KMS-11 (cell line): ENCODE results near the gene ZNF138.

Experiments used
- H2AFZ ChIP-seq: fragments of 200-600 bp; sonication (generic); 2 replicates; pipeline ENCODE4 v1.6.1; 2016; ENCODE audit warnings: antibody characterized with exemption, mixed run types, low read depth
- H3K27ac ChIP-seq: fragments of 200-600 bp; sonication (generic); 2 replicates; pipeline ENCODE4 v1.6.1; 2016; ENCODE audit warnings: mild to moderate bottlenecking, mixed run types
- H3K27me3 ChIP-seq: fragments of 200-600 bp; sonication (generic); 2 replicates; pipeline ENCODE4 v1.6.1; 2017; ENCODE audit warnings: mild to moderate bottlenecking, low read depth, mixed run types, moderate library complexity; ENCODE audit not compliant: insufficient read depth
- H3K36me3 ChIP-seq: fragments of 200-600 bp; sonication (generic); 2 replicates; pipeline ENCODE4 v1.6.1; 2017; ENCODE audit warnings: mild to moderate bottlenecking, mixed run types; ENCODE audit not compliant: insufficient read depth
- H3K4me1 ChIP-seq: fragments of 200-600 bp; sonication (generic); 2 replicates; pipeline ENCODE4 v1.6.1; 2016; ENCODE audit warnings: mild to moderate bottlenecking, low read depth, mixed run types; ENCODE audit not compliant: poor library complexity, severe bottlenecking
- H3K4me2 ChIP-seq: fragments of 200-600 bp; sonication (generic); 2 replicates; pipeline ENCODE4 v1.7.0; 2016; ENCODE audit warnings: mild to moderate bottlenecking, mixed run types
- H3K4me3 ChIP-seq: fragments of 200-600 bp; sonication (generic); IDR thresholded peaks from 2 replicates; pipeline ENCODE4 v1.6.1; 2017; ENCODE audit warnings: low read depth, low read length, mixed read lengths; ENCODE audit not compliant: insufficient read depth
- H3K79me2 ChIP-seq: fragments of 200-600 bp; sonication (generic); 2 replicates; pipeline ENCODE4 v1.6.1; 2016; ENCODE audit warnings: low read depth, mixed run types; ENCODE audit not compliant: insufficient read depth
- H3K9ac ChIP-seq: fragments of 200-600 bp; sonication (generic); 2 replicates; pipeline ENCODE4 v1.6.1; 2016; ENCODE audit warnings: mild to moderate bottlenecking, mixed run types
- H4K20me1 ChIP-seq: fragments of 200-600 bp; sonication (generic); 2 replicates; pipeline ENCODE4 v1.6.1; 2016; ENCODE audit warnings: mild to moderate bottlenecking, mixed run types; ENCODE audit not compliant: insufficient read depth
- TF ChIP-seq, protein P1 (sequence below): fragments of 200-600 bp; sonication (generic); conservative IDR thresholded peaks from 2 replicates; pipeline ENCODE4 v1.6.1; 2017; ENCODE audit warnings: low read depth, mild to moderate bottlenecking, antibody characterized with exemption, low read length, moderate library complexity, mixed read lengths

Gene ZNF138

DNA sequence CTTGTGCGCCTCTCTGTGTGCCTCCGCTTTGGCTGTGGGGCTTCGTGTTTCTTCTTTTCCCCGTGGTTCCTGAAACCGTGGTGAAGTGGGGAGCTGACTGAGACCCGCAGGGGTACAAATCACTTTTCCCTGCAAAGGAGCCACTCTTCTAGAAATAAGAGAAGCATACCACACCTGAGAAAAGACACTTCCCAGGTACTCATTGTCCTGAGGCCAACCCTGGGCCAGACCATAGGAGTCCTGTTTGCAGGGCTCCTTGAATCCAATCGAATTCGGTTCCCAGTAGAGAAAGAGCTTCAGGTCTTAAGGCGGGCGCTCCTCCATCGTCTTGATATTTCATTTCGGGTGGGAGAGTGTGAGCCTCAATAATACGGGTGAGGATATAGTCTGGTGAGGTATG, 76.4 kb downstream of the ZNF138 start:
- TF ChIP-seq, protein P1, sequence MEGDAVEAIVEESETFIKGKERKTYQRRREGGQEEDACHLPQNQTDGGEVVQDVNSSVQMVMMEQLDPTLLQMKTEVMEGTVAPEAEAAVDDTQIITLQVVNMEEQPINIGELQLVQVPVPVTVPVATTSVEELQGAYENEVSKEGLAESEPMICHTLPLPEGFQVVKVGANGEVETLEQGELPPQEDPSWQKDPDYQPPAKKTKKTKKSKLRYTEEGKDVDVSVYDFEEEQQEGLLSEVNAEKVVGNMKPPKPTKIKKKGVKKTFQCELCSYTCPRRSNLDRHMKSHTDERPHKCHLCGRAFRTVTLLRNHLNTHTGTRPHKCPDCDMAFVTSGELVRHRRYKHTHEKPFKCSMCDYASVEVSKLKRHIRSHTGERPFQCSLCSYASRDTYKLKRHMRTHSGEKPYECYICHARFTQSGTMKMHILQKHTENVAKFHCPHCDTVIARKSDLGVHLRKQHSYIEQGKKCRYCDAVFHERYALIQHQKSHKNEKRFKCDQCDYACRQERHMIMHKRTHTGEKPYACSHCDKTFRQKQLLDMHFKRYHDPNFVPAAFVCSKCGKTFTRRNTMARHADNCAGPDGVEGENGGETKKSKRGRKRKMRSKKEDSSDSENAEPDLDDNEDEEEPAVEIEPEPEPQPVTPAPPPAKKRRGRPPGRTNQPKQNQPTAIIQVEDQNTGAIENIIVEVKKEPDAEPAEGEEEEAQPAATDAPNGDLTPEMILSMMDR = no peak
- no peak overlapping the region for H3K4me2 ChIP-seq
- no peaks in the 10 kb centered on the region for H3K4me1 ChIP-seq

GRCh38 chr7:64871761-64872160, 77.5 kb downstream of the ZNF138 start:
- Histone ChIP-seq H3K4me3 (no peak overlapping the region), H3K9ac (no peak overlapping the region)
- TF ChIP-seq, protein P1 = no peak

More for the DNA sequence above, 76.4 kb downstream of the ZNF138 start:
- Histone ChIP-seq H2AFZ (no peak overlapping the region), H3K9ac (no peak overlapping the region), H3K27ac (no peak overlapping the region), H3K79me2 (no peaks in the 10 kb centered on the region), H3K36me3 (no peaks in the 10 kb centered on the region), H3K4me3 (no peak overlapping the region), H4K20me1 (no peaks in the 10 kb centered on the region), H3K27me3 (no peaks in the 10 kb centered on the region)

DNA sequence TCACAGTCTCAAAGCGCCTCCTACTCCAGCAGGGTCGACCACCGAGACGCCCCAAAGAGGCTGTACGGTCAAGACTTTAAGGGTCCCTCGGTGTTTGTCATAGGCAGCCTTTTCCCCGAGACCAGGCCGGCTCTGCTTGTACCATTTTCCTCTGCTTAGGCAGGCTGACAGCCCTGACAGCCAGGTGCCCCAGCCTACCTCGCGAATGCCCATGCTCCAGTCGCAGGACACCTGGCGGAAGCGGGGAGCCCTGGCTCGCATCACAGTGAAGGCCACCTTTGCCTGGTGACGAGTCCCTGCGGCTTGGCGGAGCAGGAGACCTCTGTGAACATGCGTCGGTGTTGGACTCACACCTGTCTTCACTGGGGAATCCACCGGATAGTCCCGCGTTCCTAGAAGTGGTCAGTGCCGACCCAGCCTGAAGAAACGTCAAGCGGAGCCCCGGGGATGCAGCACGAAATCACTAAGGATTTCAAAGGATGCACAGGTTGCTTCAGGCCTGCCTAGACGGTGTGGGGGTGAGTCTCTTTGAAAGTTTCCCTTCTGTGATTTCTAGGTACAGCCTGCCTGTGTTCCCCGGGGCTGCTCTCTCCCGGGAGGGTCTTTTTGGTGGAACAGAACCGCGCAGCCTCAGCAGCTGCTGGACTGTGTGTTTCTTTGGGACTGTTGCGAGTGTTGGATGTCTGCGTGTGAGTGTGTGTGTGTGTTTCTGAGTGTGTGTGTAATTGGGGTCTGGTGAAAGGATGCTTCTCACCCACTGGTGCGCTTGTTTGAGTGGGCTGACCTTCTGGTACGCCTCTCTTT, 78.3 kb downstream of the ZNF138 start:
- H3K9ac ChIP-seq = no peak overlapping the region
- no peaks in the 10 kb centered on the region for H3K79me2 ChIP-seq
- H4K20me1 ChIP-seq = no peaks in the 10 kb centered on the region
- TF ChIP-seq, protein P1 = no peak
- no peak overlapping the region for H3K27ac ChIP-seq
- no peak overlapping the region for H2AFZ ChIP-seq
- no peak overlapping the region for H3K4me2 ChIP-seq
- H3K27me3 ChIP-seq = no peaks in the 10 kb centered on the region
- no peak overlapping the region for H3K4me3 ChIP-seq
- H3K4me1 ChIP-seq = no peaks in the 10 kb centered on the region
- H3K36me3 ChIP-seq = no peaks in the 10 kb centered on the region

More at GRCh38 chr7:64871761-64872160, 77.5 kb downstream of the ZNF138 start:
- H3K27me3 ChIP-seq = no peaks in the 10 kb centered on the region
- H3K79me2 ChIP-seq = no peaks in the 10 kb centered on the region
- H3K4me2 ChIP-seq = no peak overlapping the region
- no peak overlapping the region for H3K27ac ChIP-seq
- H2AFZ ChIP-seq = no peak overlapping the region
- no peaks in the 10 kb centered on the region for H3K4me1 ChIP-seq
- H4K20me1 ChIP-seq = no peaks in the 10 kb centered on the region
- no peaks in the 10 kb centered on the region for H3K36me3 ChIP-seq

- Histone ChIP-seq H4K20me1 (no peaks in the 10 kb centered on the region), H3K27me3 (no peaks in the 10 kb centered on the region), H2AFZ (no peak overlapping the region), H3K79me2 (no peaks in the 10 kb centered on the region), H3K36me3 (no peaks in the 10 kb centered on the region), H3K4me3 (no peak overlapping the region), H3K27ac (no peak overlapping the region), H3K4me1 (no peaks in the 10 kb centered on the region), H3K4me2 (no peak overlapping the region), H3K9ac (no peak overlapping the region)
- TF ChIP-seq, protein P1 = no peak
Observed at GRCh38 chr7:64873155-64873500, 78.9 kb downstream of the ZNF138 start.
